ENCODE results near the gene CYB5RL.

Gene CYB5RL

DNA sequence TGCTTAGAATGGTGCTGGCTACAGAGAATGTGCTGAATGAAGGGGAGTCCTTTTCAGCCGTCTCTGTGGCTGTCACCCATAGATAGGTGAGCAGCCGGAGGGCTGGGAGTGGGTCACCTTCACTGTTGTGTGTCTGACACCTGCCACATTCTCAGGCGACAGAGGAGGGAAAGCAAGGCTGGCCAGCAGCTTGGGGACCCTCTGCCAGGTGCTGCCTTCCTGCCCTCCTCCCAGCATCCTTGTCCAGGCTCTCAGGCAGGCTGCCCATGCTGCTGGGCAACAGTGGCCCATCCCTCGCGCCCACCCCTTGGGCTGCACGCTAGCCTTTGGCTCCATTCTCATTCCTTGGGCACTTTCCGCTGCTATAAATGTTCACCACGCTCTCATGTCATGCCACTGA lies 22.1 kb downstream of the CYB5RL start:
- in situ Hi-C loops (cut with HindIII; ENCODE audit: low sequenced_read_pairs) = no loop called here
- TF ChIP-seq, protein P1, sequence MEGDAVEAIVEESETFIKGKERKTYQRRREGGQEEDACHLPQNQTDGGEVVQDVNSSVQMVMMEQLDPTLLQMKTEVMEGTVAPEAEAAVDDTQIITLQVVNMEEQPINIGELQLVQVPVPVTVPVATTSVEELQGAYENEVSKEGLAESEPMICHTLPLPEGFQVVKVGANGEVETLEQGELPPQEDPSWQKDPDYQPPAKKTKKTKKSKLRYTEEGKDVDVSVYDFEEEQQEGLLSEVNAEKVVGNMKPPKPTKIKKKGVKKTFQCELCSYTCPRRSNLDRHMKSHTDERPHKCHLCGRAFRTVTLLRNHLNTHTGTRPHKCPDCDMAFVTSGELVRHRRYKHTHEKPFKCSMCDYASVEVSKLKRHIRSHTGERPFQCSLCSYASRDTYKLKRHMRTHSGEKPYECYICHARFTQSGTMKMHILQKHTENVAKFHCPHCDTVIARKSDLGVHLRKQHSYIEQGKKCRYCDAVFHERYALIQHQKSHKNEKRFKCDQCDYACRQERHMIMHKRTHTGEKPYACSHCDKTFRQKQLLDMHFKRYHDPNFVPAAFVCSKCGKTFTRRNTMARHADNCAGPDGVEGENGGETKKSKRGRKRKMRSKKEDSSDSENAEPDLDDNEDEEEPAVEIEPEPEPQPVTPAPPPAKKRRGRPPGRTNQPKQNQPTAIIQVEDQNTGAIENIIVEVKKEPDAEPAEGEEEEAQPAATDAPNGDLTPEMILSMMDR (IDR thresholded peaks at IDR 0.05; ENCODE audit: low read depth, low read length, missing control alignments) = no peak
- no peak overlapping the region for H3K4me3 ChIP-seq (ENCODE audit: low read depth, low read length)
- DNase-seq (ENCODE audit: low read depth) = no peak

DNA sequence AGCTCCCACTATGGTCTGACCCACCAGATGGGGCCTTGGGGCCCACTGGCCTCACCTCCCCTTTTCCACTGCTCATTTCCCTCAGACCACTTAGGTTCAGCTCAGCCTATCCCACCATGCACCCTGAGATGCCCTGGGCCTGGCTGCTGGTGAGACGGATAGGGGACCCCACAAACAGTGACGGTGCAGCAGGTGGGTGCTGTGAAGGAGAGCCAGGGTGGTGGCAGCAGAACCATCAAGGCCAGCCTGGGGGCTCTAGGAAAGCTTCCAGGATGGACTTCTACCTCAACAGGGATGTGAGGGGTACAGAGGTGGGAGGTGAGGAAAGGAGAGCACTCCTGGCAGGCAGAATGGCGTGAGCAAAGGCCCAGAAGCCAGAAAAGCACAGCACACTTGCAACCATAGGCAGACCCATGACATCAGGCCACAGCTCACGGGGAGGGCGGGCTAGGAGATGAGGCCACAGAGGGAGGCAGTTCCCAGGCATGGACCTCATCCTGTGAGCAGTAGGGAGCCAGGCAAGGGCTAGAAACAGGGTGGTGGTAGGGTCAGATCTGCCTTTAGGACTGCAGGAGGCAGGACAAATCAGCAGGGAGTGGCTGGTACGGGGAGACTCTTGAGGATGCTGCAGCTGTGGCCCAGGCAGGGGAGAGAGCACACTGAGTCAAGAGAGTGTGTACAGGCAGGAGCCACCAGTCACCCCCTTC lies 23.1 kb downstream of the CYB5RL start:
- in situ Hi-C loops (cut with HindIII; ENCODE audit: low sequenced_read_pairs) = no loop called here
- DNase-seq (ENCODE audit: low read depth) = no peak
- TF ChIP-seq, protein P1 (IDR thresholded peaks at IDR 0.05; ENCODE audit: low read depth, low read length, missing control alignments) = no peak
- H3K4me3 ChIP-seq (ENCODE audit: low read depth, low read length) = no peak overlapping the region

DNA sequence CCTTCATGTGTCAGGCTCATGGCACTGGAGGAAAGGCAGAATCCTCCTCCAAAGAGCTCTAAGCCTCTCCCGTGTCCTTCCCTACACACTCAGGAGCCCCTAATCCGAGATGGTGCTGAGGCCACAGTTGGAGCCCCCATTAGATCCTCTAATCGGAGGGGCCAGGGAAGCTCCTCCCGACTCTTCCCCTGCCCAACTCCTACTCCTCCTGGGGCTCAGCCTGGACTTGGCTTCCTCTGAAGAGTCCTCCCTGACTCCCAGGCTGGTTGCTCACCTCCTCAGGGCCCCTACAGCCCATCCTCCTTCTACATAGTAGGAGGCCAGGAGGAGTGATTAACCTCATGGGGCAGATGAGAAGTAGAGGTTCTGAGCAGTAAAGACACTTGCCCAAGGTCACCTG lies 25.7 kb downstream of the CYB5RL start:
- no peak for DNase-seq (ENCODE audit: low read depth)
- TF ChIP-seq, protein P1 (IDR thresholded peaks at IDR 0.05; ENCODE audit: low read depth, low read length, missing control alignments) = no peak
- H3K4me3 ChIP-seq (ENCODE audit: low read depth, low read length) = no peak overlapping the region
- in situ Hi-C loops (cut with HindIII; ENCODE audit: low sequenced_read_pairs) = no loop called here

DNA sequence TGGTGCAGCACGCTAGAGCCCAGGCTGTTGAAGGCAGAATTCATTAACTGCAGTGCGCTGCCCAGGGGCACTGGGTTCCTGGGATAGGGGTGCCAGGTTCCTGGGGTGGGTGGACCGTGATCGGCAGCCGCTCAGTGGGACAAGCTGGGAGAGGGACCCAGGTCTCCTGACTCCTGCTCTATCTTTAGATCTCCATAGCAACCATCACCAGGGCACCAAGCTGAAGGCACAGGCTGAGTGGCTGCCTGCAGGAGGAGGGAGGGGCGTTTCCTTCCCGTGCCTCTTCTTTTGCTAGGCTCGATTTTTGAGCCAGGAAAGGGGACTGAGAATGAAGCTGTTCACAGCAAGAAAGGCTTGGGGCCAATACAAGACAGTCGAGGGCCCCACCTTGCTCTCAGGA lies 26.1 kb downstream of the CYB5RL start:
- no peak overlapping the region for H3K4me3 ChIP-seq (ENCODE audit: low read depth, low read length)
- DNase-seq (ENCODE audit: low read depth) = no peak
- TF ChIP-seq, protein P1 (IDR thresholded peaks at IDR 0.05; ENCODE audit: low read depth, low read length, missing control alignments) = no peak
- in situ Hi-C loops (cut with HindIII; ENCODE audit: low sequenced_read_pairs) = no loop called here

DNA sequence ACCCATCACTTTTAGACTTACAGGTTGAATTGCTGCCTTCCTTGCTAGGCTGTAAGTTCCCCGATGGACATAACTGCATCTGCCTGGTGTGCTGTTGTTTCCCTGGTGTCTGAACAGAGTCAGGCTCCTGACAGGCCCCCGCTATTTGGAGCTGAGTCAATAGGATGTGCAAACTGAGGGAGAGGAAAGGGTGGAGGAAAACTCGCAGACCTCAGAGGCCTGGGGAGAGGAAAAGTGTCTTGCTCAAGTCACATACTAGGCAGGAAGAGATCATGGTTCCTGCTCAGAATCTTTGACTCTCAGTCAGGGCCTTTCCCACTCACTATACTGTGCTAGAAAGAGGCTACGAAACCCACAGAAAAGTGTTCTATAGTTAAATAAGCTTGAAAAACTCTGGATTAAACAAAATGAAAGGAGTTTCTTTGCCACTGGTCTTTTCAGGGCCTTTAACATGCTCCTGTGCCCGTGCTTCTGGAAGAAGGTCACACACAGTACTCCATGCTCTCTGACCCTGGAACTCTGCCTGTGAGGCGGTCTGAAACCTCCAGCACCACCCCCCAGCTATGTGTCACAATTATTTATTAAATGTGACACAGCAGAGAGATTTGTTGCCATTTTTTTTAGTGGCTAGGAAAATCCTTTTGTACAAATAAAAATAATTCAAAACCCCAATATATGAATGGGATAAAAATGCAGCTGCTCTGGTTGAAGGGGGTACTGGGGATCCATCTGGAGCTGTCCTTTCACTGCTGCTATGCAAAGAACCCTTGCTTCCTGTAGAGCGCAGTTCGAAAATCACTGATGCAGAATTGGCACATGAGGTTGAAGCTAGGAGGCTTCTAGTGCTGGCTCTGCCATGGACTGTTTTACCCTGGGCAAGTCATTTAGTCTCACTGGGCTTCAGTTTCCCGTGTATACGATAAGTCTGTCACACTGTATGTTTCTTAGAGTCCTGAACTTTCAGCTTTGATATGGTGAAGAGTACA lies 26.9 kb downstream of the CYB5RL start:
- DNase-seq (ENCODE audit: low read depth) = no peak
- TF ChIP-seq, protein P1 (IDR thresholded peaks at IDR 0.05; ENCODE audit: low read depth, low read length, missing control alignments) = no peak
- in situ Hi-C loops (cut with HindIII; ENCODE audit: low sequenced_read_pairs) = no loop called here
- H3K4me3 ChIP-seq (ENCODE audit: low read depth, low read length) = no peak overlapping the region

DNA sequence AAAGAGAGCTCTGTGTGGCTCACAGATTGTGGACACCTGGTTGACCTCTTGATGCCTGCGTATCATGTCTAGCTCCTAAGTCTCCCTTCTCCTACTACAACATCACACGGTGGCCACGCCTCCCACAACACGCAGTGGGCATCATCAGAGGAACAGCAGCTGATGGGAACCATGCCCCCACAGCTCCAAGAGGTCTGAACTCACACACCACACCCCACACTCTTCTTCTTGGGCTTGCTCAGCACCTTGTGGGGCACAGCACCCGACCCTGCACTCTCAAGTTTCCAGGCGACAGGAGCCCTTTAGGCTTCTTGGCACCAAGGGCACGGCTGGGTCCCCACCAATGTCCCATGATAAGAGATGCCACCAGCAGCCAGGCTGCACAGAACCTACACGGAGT lies 28.2 kb downstream of the CYB5RL start:
- in situ Hi-C loops (cut with HindIII; ENCODE audit: low sequenced_read_pairs) = no loop called here
- no peak overlapping the region for H3K4me3 ChIP-seq (ENCODE audit: low read depth, low read length)
- TF ChIP-seq, protein P1 (IDR thresholded peaks at IDR 0.05; ENCODE audit: low read depth, low read length, missing control alignments) = no peak
- DNase-seq (ENCODE audit: low read depth) = no peak
